22Rv1 (cell line): ENCODE measurements around the gene ITPRIPL2.

Experiments used
- CTCF ChIP-seq: fragments of 450-650 bp; IDR thresholded peaks from 2 replicates; pipeline ENCODE4 v1.5.1; 2017; ENCODE audit warnings: mild to moderate bottlenecking
- ZFX ChIP-seq: fragments of 450-650 bp; IDR thresholded peaks from 2 replicates; pipeline ENCODE4 v1.6.1; 2017; ENCODE audit warnings: antibody characterized with exemption, borderline replicate concordance

GRCh38 chr16:19095654-19096053 lies 18.1 kb upstream of the ITPRIPL2 start:
- TF ChIP-seq CTCF = no peak
- no peak for TF ChIP-seq ZFX
